OCI-LY7 (cell line): ENCODE data around the gene PLCB1.

Source experiments
- EZH2phosphoT487 ChIP-seq: fragments of 200-600 bp; sonication (generic); IDR thresholded peaks from 2 replicates; pipeline ENCODE4 v1.6.1; 2018; ENCODE audit warnings: low read depth, borderline replicate concordance, mild to moderate bottlenecking, mixed run types, antibody characterized with exemption, low read length, moderate library complexity, mixed read lengths
- TF ChIP-seq, protein P1 (sequence below): fragments of 200-600 bp; sonication (generic); conservative IDR thresholded peaks from 2 replicates; pipeline ENCODE4 v1.5.1; 2014; ENCODE audit warnings: mild to moderate bottlenecking, antibody characterized with exemption, low read length, moderate library complexity, mixed read lengths

DNA sequence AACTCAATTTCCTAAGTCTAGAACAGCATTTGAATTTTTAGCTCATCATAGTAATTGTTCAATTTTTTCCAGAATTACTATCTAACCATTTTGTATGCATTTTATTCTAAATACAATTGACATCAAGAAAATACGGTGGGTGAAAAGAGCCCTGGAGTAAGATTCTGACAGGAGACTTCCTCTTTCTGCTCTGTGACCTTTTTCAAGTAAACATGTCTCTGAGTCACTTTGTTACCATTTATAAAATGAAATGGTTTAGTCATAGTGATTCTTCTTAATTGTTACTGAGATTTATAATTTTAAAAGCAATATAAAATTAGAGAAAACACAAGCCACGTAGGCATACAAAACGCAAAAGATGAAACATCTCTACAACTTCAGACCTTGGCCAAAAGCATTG, 80.2 kb downstream of the PLCB1 start:
- TF ChIP-seq, protein P1, sequence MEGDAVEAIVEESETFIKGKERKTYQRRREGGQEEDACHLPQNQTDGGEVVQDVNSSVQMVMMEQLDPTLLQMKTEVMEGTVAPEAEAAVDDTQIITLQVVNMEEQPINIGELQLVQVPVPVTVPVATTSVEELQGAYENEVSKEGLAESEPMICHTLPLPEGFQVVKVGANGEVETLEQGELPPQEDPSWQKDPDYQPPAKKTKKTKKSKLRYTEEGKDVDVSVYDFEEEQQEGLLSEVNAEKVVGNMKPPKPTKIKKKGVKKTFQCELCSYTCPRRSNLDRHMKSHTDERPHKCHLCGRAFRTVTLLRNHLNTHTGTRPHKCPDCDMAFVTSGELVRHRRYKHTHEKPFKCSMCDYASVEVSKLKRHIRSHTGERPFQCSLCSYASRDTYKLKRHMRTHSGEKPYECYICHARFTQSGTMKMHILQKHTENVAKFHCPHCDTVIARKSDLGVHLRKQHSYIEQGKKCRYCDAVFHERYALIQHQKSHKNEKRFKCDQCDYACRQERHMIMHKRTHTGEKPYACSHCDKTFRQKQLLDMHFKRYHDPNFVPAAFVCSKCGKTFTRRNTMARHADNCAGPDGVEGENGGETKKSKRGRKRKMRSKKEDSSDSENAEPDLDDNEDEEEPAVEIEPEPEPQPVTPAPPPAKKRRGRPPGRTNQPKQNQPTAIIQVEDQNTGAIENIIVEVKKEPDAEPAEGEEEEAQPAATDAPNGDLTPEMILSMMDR = no peak
- TF ChIP-seq EZH2phosphoT487 = no peak
